GM06990 (cell line): ENCODE data around the gene ZFHX3.

Experiments used
- DNase-seq: peaks from one replicate; pipeline ENCODE4 v3.0.0-alpha.2; 2011; ENCODE audit not compliant: insufficient read length; ENCODE audit errors: extremely low read depth
- H3K27me3 ChIP-seq: replicated peaks from 2 replicates; pipeline ENCODE4 v1.6.0; 2011; ENCODE audit warnings: low read length; ENCODE audit not compliant: control insufficient read depth, insufficient read depth
- H3K36me3 ChIP-seq: 2 replicates; pipeline ENCODE4 v1.5.1; 2011; ENCODE audit warnings: low read length; ENCODE audit not compliant: control insufficient read depth, insufficient read depth
- H3K4me3 ChIP-seq: replicated peaks from 2 replicates; pipeline ENCODE4 v1.5.1; 2011; ENCODE audit warnings: low read depth, mild to moderate bottlenecking, control low read depth, low read length
- TF ChIP-seq, protein P1 (sequence below): IDR thresholded peaks from 2 replicates; pipeline ENCODE4 v1.5.1; 2011; ENCODE audit warnings: low read length, control low read depth, mild to moderate bottlenecking, inconsistent platforms; ENCODE audit not compliant: insufficient read depth, poor library complexity, severe bottlenecking

The ZFHX3 gene

DNA sequence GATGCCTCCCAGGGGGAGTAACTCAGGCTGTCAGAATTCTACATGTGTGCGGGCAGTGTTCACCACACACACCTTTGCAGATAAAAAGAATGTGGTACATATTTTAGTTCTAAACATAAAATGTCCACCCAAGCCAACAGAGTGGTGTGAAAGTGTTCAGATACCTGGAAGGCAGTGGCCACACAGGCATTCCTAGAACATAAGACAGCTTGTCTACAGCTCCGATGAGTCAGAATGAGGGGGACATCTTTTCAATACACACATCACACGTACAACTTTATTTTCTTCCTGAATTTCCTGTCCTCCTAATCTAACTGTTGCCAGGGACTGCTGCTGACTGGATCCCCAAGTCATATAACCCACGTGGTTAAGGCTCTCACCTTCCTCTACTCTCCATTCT, 142.3 kb downstream of the ZFHX3 start:
- TF ChIP-seq, protein P1, sequence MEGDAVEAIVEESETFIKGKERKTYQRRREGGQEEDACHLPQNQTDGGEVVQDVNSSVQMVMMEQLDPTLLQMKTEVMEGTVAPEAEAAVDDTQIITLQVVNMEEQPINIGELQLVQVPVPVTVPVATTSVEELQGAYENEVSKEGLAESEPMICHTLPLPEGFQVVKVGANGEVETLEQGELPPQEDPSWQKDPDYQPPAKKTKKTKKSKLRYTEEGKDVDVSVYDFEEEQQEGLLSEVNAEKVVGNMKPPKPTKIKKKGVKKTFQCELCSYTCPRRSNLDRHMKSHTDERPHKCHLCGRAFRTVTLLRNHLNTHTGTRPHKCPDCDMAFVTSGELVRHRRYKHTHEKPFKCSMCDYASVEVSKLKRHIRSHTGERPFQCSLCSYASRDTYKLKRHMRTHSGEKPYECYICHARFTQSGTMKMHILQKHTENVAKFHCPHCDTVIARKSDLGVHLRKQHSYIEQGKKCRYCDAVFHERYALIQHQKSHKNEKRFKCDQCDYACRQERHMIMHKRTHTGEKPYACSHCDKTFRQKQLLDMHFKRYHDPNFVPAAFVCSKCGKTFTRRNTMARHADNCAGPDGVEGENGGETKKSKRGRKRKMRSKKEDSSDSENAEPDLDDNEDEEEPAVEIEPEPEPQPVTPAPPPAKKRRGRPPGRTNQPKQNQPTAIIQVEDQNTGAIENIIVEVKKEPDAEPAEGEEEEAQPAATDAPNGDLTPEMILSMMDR: no peak
- Histone ChIP-seq H3K4me3 (no peak overlapping the region), H3K27me3 (no peaks in the 10 kb centered on the region), H3K36me3 (no peaks in the 10 kb centered on the region)
- no peak for DNase-seq

DNA sequence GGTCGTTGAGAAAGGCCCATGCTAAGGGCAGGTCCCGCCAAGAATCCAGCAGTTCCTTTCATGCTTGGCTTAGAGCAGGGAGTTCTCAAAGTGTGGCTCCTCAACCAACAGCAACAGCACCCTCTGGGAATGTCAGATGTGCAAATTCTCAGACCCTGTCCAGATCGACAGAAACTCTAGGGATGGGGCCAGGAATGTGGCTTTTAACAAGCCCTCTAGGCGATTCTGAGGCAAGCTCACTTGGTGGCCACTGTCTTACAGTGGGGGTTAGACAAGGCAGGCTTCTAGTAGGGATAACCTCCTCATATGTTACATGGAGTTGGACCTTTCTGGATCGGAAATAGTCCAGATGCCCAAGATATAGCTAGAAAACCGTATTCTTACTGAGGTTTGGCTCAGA, 144.8 kb downstream of the ZFHX3 start:
- no peaks in the 10 kb centered on the region for H3K27me3 ChIP-seq
- H3K4me3 ChIP-seq: no peak overlapping the region
- no peak for DNase-seq
- TF ChIP-seq, protein P1: no peak
- H3K36me3 ChIP-seq: no peaks in the 10 kb centered on the region

DNA sequence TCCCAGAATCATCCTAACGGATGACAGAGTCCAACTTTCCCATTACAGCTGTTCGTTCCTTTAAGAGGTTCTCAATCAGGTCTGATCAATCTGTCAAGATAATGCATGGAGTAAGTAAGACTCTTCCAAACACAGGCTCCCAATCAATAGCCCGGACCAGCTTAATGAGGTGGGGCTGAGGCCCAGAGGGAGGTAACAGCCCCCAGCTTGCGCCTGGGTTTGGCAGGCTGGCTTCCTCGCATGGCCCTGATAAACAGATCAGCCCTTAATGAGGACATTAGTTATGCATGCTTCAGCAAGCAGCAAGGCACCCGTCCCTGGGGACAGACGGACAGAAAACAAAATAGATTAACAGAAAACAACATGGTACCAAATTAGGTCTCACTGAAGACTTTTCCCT, 145.7 kb downstream of the ZFHX3 start:
- no peak for DNase-seq

DNA sequence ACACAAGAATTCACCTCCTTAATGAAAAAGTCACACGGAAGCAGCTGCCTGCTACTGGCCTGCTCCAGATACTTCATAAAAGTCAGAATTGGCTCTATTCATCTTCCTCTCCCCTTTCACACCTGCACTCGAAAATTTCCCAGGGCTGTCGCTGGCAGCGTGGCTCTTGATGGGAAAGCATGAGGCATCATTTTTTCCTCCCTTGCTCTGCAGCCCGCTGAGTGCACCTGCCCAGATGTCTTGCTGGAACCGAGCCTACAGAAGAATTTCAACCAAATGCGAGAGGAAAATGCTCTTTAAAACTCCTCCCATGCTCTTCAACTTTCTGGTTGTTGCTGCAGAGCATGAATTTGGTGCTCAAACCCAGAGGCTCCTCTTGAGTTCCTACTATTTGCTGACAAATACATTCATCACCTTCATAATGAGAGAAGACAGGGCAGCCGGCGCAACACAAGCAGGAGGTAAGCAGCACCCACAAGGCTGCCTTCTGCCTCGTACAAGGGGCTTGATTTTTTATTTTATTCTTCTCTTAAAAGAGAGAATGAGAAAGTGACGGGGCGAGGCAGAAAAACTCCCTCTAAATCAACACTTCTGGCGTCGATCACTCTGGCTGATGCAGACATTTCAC, 146.8 kb downstream of the ZFHX3 start:
- DNase-seq: no peak
- no peaks in the 10 kb centered on the region for H3K36me3 ChIP-seq
- TF ChIP-seq, protein P1: no peak
- H3K4me3 ChIP-seq: no peak overlapping the region
- H3K27me3 ChIP-seq: no peaks in the 10 kb centered on the region

More for the DNA sequence above, 145.7 kb downstream of the ZFHX3 start:
- no peaks in the 10 kb centered on the region for H3K27me3 ChIP-seq
- H3K4me3 ChIP-seq: no peak overlapping the region
- TF ChIP-seq, protein P1: no peak
- H3K36me3 ChIP-seq: no peaks in the 10 kb centered on the region

DNA sequence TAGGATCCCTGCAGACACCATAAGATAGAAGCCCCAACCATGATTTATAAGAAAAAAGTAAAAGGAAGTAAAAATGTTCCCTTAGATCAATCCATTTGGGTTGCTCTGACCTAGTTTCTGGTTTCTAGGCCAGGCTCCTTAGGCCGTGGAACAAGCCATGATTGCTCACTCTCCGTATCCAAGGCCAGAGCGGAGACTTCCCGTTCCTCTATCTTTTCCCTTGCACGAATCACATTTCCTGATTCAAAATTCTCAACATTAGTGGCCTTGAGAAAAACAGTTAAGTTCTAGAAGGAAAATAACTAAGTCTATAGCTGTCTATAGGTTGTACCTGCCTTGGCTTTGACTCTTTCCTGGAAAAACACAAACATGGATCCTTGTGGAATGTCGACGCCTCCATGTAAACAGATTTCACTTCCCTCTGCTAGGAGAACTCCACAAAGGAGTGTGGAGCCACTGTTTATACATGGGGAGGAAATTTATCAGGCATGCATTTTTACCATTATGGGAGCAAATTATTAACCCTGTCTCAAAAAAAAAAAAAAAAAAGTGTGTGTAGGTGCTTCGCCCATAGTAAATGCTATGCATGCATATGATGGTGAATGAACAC, 149.6 kb downstream of the ZFHX3 start:
- no peak overlapping the region for H3K4me3 ChIP-seq
- TF ChIP-seq, protein P1: no peak
- H3K36me3 ChIP-seq: no peaks in the 10 kb centered on the region
- DNase-seq: no peak
- H3K27me3 ChIP-seq: no peaks in the 10 kb centered on the region
